GM21515 (cell line): ENCODE measurements around the gene PGA5.

ENCODE experiments used
- ATAC-seq: cut with Tn5 transposase; IDR thresholded peaks from one replicate; pipeline ENCODE4 v1.9.1; 2021; ENCODE audit not compliant: unreplicated experiment

PGA5 gene

DNA sequence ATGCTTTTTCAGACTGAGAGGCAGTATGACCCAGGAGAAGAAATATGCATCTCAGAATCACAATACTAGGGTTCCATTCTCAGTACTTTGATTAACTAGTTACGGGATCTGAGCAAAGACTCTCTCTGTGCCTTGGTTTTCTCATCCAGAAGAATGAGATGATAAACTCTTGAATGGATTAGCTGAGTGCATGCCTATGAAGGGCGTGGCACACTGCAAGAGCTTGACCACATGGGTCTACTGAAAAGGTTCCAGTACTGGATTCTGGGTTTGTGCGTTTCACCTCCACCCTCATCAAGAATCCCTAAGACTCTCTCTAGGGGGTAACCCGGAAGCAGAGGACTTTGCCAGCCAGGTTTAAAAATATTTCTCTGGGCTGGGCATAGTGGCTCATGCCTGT lies 25.6 kb downstream of the PGA5 start:
- no peak for ATAC-seq

DNA sequence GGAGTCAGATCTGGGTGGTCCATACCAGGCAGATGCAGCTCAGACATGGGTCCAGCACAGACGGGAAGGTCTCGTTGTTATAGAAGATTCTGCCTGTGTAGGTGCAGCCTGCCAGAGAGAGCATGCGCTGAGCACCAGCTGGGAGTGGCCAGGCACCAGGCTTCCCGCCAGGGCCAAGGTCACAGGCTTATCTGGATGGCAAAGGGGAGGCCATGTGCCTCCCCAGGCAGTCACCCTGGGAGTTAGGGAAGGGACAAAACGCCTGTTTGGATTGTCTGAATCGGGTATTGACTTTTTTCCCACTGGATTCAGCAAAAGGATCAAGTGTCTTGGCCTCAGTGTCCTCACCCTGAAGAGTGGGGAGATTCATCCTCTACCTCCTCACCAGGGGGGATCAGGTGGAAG lies 26.5 kb downstream of the PGA5 start:
- ATAC-seq, result no peak

DNA sequence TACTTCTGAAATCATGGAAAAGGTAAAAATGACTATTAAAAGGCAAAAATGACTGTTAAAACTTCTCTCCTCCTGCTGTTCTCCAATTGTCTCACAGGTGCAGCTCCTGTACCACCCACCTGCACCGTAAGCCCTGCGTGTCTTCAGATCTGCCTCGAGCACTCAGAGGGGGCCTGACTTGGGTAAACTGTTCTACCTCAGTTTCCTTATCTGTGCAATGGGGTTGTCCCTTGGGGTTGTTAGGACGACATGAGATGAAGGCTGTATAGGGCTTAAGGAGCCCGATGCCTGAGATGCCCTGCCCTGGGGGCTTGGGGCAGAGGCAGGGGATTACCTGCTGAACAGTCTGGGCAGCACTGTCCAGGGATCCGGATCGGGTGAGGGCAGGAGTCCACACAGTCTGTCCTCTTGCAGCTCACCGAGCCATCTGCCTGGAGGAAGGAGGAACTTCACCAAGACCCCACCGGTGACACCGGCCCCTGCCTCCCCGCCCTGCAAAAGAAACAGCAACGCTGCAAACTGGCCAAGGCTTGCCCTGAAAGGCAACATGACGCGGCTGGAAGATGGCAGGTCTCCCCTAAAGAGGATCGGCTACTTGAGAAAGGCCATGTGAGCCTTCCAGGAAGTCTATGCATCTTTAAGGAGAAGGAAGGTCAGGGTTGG lies 27.7 kb downstream of the PGA5 start:
- ATAC-seq, result no peak

DNA sequence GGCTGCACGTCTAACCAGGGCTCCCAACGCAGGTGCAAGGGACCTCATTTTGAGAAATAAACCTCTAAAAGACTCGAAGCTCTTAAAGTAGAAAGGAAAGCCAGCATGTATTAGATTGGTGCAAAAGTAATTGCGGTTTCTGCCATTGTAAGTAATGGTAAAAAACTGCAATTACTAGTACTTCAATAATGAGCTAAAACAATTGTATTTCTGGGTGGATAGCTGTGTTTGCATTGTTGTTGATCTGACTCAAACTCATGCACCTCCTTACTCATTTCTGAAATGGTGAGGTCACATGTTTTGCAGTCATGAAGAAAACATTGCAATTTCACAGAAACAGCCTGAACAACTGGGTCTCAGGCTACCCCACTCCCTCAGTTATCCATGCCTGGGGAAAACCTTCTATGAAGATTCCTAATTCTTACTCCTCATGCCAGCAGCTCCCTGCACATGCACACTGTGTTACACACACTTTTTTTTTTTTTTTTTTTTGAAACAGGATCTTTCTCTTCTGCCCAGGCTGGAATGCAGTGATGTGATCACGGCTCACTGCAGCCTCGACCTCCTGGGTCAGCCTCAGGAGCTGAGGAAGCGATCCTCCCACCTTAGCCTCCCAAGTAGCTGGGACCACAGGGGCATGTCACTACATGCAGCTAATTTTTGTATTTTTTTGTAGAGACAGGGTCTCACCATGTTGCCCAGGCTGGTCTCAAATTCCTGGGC lies 29.5 kb downstream of the PGA5 start:
- ATAC-seq, result no peak

DNA sequence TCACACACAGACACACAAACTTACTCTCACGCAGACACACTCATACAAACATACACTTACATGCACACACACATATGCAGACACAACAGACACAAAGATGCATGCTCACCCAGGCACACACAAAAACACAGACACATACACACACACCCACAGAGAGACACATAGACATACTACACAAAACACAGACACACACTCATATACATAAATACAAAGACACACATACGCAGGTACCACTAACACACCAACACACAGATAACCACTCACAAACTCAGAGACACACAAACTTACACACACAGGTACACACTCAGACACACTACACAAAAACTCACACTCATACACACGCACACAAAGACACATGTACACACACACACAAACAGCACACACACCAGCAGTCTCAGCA lies 31.8 kb downstream of the PGA5 start:
- ATAC-seq, result no peak

DNA sequence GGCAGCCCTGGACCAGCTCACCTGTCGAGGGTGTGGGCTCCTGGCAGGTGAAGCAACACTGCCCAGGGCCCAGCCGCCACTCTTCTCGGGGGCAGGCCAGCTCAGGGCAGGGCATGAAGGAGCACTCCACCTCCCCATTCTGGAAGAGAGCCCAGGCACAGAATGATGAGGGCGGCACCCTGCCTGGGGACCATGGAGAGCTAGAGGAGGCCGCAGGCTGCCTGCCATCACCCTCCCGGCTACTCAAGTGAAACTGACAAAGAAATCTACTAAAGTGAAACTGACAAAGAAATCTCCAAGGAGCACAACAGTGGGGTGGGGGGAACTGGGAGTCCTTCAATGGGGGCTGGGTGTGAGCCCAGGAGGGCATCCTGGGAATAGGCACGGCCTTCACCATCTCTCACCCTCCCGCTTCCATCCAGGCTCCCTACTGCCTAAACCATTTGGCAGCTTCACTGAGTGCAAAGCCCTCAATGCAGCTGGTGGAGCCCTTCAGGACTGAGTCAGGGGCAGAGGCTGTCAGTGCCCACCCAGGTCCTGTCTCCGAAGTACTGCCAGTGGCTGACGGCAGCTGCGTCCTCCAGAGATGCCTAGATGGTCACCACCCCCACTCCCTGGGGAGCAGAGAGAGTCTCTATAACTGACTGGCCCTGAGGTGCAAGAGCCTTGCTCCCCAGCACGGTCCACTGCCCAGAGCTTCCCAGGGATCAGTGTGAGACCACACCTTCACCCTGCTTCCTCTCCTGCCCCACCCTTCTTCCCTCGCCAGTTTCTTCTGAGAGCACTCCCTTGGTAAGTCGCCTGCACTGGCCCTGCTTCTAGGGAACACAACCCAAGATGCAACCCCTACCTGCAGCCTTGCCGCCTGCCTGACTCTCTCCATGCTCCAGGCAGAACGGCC lies 32.5 kb downstream of the PGA5 start:
- ATAC-seq, result no peak

DNA sequence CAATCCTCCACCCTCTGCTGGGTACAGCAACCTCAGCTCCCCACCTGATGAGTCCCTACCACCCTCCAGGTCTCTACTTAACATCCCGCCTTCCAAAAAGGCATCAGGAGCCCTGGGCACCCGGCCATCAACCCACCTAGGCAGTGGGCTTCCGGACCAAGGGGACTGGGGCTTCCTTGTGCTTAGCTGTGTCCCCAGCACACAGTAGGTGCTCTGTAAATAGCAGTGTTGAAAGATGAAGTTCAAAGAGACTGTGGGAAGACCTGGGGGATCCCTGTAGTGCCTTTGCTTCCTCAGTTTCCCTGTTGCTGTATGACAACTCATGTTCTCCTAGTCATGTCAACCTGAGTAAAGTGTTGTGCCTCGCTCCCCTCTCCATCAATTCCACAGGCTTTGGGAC lies 33.1 kb downstream of the PGA5 start:
- ATAC-seq, result no peak

DNA sequence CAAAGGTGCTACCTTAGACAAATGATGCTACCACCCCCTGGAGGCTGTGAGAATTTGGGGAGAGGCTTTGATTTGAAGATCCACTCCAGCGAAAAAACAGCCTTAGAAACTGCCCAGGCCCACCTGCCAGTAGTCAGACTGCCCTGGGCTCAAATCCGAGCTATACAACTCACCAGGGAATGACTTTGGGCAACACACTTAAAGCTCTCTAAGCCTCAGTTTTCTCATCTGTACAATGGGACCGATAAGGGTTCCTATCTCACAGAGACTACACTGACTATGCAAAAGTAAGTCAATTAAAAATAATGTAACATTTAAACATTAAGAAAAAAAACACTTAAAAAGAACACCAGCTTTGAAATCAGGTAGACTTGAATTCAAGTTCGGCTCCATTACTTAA lies 34.2 kb downstream of the PGA5 start:
- no peak for ATAC-seq

DNA sequence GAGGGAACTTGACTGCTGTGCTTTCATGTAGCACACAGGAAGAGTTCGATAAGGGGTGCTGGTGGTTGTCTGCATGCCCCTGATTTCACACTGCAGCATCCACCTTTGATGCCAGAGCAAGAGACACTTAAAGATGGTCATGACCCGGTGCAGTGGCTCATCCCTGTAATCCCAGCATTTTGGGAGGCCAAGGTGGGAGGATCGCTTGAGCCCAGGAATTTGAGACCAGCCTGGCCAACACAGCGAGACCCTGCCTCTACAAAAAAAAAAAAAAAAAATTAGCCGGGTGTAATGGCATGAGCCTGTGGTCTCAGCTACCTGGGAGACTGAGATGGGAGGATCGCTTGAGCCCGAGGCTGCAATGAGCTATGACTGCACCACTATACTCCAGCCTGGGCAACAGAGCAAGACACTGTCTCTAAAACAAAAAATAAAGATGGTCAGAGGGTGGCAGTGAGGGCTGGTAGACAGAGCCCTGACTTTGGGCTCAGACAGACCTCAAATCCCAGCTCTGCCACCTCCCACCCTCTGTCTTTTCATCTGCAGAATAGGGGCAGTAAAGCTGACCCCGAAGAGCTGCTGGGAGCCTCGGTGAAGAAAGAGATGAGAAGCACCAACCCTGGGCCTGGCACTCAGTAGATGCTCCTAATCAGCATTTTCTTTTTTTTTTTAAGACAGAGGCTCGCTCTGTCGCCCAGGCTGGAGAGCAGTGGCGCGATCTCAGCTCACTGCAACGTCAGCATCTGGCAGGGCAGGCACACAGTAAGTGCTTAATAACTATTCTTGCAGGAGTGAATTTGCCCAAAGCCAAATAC lies 36.4 kb downstream of the PGA5 start:
- no peak for ATAC-seq

DNA sequence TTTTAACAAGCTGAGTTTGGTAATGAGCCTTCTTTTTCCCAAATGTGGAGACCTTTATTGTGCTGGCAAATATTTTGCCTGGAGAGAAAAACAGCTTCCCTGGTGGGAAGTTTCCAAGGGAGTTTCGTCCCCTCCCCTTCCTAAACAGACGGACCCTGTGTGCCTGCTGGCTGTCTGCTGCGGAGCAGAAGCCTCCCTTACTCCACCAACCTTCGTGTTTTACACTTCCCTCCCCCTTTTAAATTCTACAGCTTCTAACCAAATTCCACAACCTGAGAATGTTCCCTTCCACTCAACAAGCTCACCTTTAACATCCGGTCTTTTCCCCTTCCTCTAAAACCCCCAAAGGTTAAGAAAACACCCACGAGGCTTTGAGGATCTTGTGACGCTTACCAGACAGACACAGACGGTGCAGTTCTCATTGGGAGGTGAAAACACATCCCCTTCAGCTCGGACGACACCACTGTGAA lies 37.1 kb downstream of the PGA5 start:
- ATAC-seq, result no peak

DNA sequence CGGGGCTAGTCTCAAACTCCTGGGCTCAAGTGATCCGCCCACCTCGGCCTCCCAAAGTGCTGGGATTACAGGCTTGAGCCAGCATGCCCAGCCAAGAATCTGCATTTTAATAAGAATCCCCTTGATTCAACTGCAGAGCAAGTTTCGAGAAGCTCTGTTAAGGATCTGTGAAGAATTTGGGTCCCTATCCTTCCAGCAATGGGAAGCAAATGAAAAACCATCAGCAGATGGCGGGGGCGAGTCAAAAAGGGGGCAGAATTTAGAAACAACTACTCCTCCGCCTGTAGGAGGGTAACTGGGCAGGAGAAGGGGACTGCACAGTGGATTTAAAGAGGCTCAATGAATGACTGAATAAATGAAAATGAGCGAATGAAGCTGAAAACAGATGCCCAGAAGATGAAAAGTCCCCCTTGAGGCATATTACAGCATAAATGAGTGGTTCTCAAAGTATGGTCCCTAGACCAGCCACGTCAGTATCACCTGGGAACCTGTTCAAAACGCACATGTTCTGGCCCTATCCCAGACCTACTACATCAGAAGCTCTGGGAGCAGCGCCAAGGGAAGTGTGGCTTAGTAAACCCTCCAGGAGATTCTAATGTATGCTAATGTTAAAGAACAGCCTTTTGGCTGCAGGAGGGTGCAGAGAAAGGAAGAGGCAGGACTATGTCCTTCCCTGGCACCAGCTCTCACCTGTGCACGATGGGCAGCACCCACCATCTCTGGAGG lies 39.1 kb downstream of the PGA5 start:
- no peak for ATAC-seq

DNA sequence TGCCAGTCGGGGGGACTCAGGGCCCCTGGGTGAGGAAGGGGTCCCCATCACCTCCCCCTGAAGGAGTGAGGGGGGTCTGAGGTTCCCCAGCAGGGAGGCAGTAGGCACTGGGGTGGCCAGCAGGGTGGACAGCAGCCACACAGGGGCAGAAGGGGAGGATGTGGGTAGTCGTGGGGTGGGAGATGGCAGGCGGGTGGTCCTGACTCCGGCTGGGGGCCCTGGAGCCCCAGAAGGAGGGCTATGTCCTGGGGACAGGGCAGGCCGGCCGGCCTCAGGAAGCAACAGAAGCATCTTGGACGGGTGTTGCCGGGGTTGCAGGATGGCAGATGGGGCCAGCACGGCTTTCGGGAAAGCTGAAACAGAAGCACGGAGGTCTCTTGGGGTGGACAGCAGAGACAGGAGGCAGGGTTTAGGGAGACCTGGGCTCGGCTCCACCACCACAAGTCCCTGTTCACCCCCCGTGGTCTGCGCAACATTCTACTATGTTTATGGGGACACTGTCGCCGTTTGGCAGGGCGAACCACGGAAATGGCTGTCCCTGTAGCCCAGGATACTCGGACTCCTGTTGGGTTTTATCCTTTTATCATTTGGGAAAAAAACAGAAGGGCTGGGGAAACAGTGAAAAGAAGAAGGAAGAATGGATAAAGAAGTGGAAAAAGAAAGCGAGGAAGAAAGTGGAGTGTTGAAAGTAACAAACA lies 40.1 kb downstream of the PGA5 start:
- ATAC-seq, result no peak

DNA sequence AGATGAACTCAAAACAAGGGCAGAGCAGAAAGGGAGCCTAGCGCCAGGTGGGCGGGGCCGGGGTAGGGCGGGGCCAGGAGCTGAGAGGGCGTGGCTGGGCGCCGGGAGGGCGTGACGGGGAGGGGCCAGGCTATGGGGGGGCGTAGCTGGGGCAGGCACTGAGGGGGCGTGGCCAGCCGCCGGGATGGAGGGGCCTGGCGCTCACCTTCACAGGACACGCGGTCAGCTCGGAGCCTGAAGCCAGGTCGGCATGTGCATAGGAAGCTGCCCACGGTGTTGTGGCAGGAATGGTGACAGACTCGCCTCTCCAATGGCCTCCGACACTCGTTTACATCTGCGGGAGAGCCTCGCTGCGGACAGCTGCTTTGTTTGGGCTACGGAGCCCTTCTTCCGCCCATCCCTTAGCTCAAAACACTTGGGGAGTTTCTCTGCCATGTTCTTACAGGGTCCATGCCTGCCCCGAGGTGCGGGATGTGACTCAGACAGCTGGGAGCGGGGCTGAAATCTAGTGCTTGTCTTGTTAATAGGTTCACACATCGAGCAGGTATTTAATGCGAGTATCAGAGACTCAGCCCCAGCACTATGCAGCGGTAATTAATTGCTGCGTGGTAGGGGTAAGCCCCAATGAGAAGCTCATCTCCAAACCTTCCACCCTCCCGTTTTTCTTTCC lies 40.7 kb downstream of the PGA5 start:
- ATAC-seq, result no peak

DNA sequence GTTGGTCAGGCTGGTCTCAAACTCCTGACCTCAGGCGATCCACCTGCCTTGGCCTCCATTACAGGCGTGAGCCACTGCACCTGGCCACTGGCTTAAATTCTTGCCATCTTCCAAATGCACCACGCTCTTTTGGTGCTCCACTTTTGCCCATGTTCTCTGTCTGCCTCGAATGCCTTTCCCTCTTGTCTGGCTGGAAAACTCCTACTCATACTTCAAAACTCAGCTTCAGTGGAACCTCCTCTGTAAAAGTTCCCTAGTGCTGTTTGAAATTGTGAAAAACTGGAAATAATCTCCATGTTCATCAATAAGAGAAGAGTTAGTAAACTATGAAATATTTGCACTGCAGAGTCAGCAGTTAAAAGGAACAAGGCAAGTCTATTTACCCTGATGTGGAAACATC lies 42.6 kb downstream of the PGA5 start:
- no peak for ATAC-seq

DNA sequence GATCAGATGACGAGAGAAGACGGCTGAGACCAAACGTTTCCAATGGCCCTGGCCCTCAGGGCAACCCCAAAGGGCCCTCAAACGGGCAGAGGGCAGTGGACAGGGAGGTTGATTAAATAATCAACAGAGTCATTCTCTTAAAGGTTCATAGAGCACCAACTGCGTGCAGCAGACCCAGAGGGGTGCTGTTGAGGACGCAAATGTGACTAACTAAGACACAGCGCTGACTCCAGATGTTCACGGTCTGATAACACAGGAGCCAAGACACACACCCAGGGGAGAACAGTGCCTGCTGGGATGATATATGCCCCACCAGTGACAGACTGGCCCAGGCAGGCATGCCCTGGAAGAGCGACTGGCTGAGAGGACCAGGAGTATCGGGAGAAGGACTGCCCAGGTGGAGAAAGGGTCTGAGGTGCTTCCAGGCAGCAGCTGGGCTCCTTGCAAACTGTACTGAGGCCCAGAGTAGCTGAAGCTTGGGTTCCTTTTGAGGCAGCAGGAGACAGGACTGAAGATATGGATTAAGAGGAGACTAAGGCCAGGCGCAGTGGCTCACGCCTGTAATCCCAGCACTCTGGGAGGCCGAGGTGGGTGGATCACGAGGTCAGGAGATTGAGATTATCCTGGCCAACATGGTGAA lies 46.5 kb downstream of the PGA5 start:
- no peak for ATAC-seq

DNA sequence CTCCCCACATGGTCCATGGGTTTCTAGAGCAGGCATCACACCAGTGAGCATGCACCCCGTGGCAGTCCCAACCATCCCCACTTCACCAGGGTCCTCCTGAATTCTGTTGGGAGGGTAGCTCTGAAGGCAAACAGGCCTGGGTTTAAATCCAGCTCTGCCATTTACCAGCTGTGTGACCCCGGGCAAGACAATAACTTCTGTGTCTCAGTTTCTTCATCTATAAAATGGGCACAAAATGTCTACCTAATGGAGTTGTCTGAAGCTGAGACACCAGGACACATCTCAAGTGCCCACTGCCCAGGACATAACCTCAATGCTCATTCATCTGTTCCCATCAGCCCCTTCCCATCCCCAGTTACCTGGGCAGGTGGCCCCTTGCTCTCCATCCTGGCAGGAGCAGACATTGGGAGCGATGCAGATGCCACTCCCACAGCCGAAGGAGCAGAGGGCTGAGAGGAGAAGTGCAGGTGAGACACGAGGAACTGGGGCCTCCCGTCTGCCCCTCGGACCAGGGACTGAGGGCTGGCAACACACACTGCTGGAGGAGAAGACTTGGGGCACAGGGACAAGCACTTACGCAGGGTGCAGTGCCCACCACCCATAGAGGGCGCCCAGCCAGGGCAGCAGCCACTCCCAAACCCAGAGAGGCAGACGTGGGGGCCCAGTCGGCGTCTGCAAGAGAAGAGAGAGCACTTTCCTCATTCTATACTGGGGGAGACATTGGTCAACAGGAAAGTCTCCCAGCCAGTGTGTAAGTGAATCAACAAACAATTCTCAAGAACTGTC lies 50.1 kb downstream of the PGA5 start:
- ATAC-seq, result no peak

DNA sequence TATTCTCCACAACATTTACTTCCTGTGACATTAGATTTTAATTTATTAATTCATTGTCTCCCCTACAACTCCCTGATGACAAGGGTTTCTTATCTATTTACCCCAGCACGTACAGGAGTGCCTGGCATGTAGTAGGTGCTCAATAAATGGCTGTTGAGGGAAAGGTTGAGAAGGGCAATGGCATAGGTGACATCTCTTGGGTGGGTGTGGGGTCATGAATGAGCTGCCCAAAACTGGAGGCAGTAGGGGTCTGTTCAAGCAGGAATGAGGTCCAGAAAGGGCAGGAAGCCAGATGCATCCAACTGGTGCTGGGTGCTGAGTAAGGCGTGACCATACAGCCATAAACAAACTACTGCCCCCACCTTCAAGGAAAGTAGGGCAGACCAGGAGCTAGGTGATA lies 51.4 kb downstream of the PGA5 start:
- ATAC-seq, result no peak
